ENCODE results near the gene MACIR. TPM values are rescaled to one million over a fixed set of nuclear protein-coding genes. Genes with fewer than 3 reads are reported as not detected.

The MACIR gene
- total and polyA plus RNA-seq, 2 of the 13 experiments (the other 11 are each of a cell fraction or from before 2014, with no cell fraction given), result 2.4 to 4.4 TPM

- WGBS (ENCODE audit: low lambda C conversion rate), result 84% methylated on average over 3 of the region's 3 CpGs
- intact Hi-C loops (cut with micrococcal nuclease; ENCODE audit: unreplicated experiment) (no loop called here), in situ Hi-C loops (cut with HindIII; ENCODE audit: extremely low pct_ligation_motif_present, low pct_unique_long_range_greater_than_20kb) (no loop called here)
- H3K9me3 ChIP-seq (ENCODE audit: low read length), result no peaks in the 10 kb centered on the region
- no peaks in the 10 kb centered on the region for H4K20me1 ChIP-seq (ENCODE audit: insufficient read depth, low read length)
- no peak for DNase-seq (ENCODE audit: low spot score)
- no TSS peak for BruUV-seq (replicated peaks)
- no peak overlapping the region for H3K9ac ChIP-seq (ENCODE audit: insufficient read depth, low read depth, low read length)
- H2AFZ ChIP-seq (ENCODE audit: low read length), result no peak overlapping the region
- H3K36me3 ChIP-seq (replicated peaks in 1 of 2; ENCODE audit: control insufficient read depth in 1 of 2, insufficient read depth in 2 of 2, low read length in 2 of 2), result no peaks in the 10 kb centered on the region
- H3K4me1 ChIP-seq (ENCODE audit: insufficient read depth, low read length), result peaks cover 6% of the 10 kb centered on the region; the same call in 1 of the 2 replicates
- H3K27ac ChIP-seq (ENCODE audit: extremely low read length, insufficient read depth, low read length), result no peak overlapping the region
- ChIA-PET POLR2A (no interaction called here), CTCF (ENCODE audit: low intra/inter-chr PET ratio, low total read pairs) (no interaction called here)
- no peaks in the 10 kb centered on the region for H3K79me2 ChIP-seq (ENCODE audit: insufficient read depth, low read length)
- FAIRE-seq, result no peak
- no peak for ATAC-seq
- H3K27me3 ChIP-seq (ENCODE audit: control insufficient read depth in 1 of 2, insufficient read depth in 2 of 2, low read length in 2 of 2), result no peaks in the 10 kb centered on the region
- no peak for TF ChIP-seq IKZF1 (IDR thresholded peaks at IDR 0.05)
- TF ChIP-seq ZNF746 (CRISPR knock-in tag; IDR thresholded peaks at IDR 0.05), result no peak
- TF ChIP-seq MNT (IDR thresholded peaks at IDR 0.05), result no peak
- no peak for TF ChIP-seq ZNF441 (CRISPR knock-in tag; IDR thresholded peaks at IDR 0.05; ENCODE audit: borderline replicate concordance)
- no peak for TF ChIP-seq SMARCC2 (IDR thresholded peaks at IDR 0.05)
- TF ChIP-seq ATF6 (CRISPR knock-in tag; conservative IDR thresholded peaks at IDR 0.05), result no peak
- TF ChIP-seq SNAPC2 (CRISPR knock-in tag; IDR thresholded peaks at IDR 0.05), result no peak
- TF ChIP-seq CEBPZ (IDR thresholded peaks at IDR 0.05; ENCODE audit: low read length), result no peak
- TF ChIP-seq SNAPC5 (CRISPR knock-in tag; IDR thresholded peaks at IDR 0.05; ENCODE audit: borderline replicate concordance), result no peak
- TF ChIP-seq ZNF296 (CRISPR knock-in tag; conservative IDR thresholded peaks at IDR 0.05), result no peak
- no peak for TF ChIP-seq ZNF772 (CRISPR knock-in tag; IDR thresholded peaks at IDR 0.05)
- TF ChIP-seq ZNF138 (CRISPR knock-in tag; IDR thresholded peaks at IDR 0.05; ENCODE audit: low read depth), result no peak
- no peak for TF ChIP-seq ZBTB8A (CRISPR knock-in tag; IDR thresholded peaks at IDR 0.05; ENCODE audit: borderline replicate concordance, low read depth)
- no peak for TF ChIP-seq ZNF7 (CRISPR knock-in tag; IDR thresholded peaks at IDR 0.05)
- no peak for TF ChIP-seq CCAR2 (optimal IDR thresholded peaks at IDR 0.05; ENCODE audit: low read depth, low read length)
- H3K4me2 ChIP-seq (ENCODE audit: low read depth, low read length), result no peak overlapping the region
- H3K4me3 ChIP-seq (replicated peaks in 1 of 3; ENCODE audit: insufficient read depth in 1 of 3, low read depth in 2 of 3, low read length in 3 of 3), result no peak overlapping the region
Measured at GRCh38 chr5:103313056-103313455, 54.5 kb downstream of the MACIR start.

All from HepG2 (cell line).